NCI-H1694 treated with DMSO at 0.1 percent for 48 hours (cell line): Measurements from ENCODE around the gene MAP3K20.
A peak's percentile ranks its signal among the peaks of the same experiment; 100 is the strongest.
"Not testable (repeated sequence)": the region's sequence is repeated elsewhere in the genome, so short reads cannot be mapped to it uniquely, and the experiment has no call there.

Source experiments
- DNase-seq: peaks from one replicate; lab custom pipeline; 2025; lab: John Stamatoyannopoulos, UW

MAP3K20 gene

DNA sequence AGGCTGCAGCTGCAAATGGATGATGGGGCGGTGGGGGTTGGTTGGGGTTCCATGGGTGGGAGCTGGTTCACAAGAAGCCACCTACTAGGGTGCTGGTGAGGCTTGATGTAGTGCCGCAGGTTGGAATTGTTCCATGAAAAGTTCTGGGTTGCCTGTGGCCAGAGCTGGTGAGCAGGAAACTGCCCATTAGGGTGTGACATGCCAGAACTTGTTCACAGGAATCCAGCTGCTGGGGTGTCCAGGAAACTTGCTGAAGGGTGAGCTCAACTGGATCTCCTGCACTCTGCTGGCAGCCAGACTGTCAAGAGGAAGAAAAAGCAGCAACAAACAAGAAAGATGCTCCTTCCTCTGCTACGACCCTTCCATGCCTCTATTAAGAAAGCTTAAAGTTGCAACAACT lies 48.8 kb downstream of the MAP3K20 start:
- DNase-seq, result no peak

DNA sequence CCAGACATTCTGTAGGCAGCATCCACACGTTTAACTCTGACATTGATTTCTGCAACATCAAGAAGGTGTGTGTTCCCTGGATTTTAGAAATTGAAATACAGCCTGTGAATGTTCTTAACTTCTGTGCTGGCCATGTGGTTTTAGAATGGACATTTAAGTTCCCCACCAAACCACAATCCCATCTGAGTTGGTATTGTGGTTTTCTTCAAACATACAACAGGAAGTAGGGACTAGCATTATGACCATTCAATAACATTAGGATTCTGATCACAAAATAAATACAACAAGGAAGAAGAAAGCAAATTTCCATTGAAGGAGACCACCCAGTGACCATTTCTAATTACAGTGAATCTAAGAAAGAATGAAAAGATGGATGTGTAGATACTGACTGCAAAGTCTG lies 51.2 kb downstream of the MAP3K20 start:
- DNase-seq, result no peak

DNA sequence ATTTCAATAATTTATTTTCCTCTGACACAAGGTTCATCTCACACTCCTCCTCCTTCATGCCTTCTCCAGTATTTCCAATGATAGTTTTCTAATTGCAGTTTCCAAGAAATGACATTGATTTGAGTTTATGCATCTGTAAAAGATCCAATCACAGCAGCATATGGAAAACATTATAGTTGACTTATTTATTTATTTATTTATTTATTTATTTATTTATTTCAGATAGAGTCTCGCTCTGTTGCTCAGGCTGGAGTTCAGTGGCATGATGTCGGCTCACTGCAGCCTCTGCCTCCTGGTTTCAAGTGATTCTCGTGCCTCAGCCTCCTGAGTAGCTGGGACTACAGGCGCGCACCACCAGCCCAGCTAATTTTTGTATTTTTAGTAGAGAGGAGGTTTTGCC lies 52.5 kb downstream of the MAP3K20 start:
- DNase-seq, result not testable (repeated sequence)

DNA sequence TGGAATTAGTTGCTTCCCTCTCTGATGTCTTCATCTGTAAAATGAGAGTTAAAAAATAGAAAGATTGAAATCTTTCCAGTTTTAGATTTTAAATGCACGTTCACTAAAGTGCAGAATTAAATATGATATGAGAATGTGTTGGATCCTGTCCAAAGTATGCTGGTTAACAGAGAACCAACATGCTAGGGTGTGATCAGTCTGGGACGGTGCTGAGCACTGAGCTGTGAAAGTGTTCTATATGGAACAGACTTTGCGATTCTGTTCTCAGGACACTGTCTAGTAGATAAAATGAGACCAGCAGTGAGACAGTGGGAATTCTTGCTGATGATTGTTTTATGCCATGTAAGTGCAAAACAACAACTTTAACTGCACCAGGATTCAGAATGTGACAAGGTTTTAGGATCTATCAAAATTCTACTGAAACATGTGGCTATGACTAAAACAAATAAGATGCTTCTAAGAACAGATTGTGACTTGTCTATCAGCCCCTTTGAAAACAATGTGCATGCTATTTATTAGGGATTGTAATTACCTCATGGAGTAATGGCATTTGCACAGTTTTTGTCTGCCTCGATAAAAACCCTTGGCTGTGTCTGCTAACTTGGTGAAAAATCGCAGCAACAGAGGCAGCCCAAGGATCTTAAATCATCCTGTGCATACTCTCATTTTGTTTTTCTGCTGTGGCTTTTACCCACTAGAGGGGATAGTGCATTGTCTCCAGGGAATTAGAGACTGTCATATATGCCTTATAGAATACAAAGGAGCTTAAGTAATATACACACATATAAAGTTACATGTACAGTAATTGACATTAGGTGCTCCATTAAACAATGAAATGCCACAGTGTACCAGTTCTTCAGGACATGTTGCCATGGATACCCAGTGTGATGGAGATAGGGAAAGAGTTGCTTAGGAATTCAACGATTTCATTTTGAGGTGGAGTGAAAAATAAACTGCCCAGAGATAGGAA lies 55.1 kb downstream of the MAP3K20 start:
- DNase-seq, result peak; percentile 37

DNA sequence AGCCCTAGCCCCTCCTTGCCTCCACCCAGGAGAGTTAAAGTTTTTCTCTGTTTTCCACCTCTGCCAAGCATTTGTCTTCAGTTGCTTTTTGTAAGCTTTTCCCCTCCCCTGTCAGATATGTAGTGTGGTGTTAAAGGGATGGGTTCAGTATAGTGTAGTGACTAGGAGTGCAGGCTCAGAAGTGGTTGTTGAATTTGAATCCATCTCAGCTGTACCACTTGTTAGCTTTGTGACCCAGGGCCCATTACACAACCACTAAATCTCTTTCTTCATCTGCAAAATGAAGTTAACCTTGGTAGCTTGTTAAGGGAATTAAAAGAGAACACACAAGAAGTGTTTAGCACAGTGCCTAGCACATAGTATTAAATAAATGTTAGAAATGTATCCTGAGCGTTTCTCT lies 56.9 kb downstream of the MAP3K20 start:
- DNase-seq, result no peak

DNA sequence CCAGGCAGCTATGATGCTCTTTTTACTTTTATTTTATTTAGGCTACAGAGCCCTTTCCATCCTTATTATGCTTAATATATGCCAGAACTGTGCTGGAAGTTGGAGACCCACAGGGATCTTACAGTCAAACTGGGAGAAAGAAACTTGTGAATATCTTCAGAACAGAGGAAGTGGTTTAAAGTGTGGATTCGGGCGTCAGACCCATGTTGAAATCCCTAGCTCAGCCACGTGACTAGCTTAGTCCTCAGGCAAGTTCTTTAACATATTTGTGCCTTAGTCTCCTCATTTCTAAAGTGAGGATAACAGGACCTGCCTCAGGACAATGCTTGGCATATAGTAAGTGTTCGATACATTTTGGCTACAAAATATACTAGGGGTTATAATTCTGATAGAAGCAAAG lies 59.1 kb downstream of the MAP3K20 start:
- DNase-seq, result no peak

DNA sequence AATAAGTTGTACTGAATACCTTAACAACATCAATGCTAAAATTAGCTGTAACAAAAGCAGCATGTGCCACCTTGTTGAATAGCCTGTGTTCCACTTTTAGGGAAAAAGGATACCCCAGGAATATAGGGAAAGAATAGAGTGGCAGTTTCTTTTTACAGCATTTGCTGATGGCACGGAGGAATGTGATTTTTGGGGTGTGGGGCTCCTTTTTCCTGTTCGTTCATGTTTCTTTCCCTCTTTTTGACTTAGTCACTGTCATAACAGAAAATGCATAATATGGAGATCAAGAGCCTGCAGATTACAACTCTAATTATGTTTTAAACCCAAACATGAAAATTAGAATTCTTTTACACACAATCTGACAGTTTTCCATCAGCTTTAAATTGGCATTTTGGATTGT lies 60.4 kb downstream of the MAP3K20 start:
- DNase-seq, result no peak

DNA sequence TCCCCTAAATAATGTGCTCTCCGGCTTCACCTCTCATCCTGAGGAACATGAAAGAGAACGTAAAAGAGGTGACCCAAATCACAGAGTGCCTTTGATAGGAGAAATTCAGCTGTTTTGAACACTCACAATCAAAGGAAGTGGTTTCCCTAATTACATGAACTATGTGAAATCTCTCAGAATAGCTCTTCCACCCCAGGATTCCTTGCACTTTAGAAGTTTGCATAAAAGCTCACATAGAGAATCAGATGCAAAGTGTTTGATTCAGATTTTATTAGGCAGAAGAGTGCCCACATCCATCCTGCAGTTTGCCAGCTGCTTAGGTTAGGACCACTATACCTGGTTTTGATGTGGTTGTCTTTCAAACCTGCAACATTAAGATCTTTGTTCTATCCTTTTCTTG lies 61.0 kb downstream of the MAP3K20 start:
- no peak for DNase-seq

DNA sequence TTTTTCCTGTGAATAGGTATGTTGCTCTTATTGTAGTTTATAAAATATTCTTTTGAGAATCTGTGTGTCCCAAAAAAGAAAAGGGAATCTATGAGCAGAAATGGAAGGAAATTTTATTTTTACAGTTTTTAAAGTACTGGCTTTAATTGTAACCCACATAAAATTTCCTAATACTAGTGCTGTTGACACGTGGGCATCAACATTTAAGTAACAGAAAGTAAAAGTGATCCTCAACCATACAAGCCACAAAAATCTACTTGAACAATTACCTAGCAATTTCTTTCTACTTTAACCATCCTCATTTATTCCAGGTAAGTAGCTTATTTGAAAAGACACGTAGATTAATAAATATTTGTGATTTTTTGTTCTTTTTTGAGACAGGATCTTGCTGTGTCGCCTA lies 62.0 kb downstream of the MAP3K20 start:
- no peak for DNase-seq

DNA sequence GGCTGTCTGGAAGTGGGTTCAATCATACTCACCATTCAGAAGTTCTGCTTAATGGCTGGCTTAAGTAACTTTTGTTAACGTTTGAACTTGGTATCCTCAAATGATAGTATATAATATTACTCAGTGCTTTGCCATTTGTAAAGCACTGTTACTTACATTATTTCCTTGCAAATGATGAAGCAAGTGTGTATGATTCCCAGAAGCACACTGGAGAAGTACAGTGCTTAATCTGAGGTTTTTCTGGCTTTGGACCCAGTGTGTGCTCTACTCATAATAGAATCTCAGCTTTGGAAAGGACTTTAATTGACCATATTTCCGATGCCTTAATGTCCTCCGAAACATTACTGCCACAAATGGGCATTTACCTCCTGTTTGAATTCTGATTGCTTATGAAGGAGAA lies 63.3 kb downstream of the MAP3K20 start:
- DNase-seq, result no peak

DNA sequence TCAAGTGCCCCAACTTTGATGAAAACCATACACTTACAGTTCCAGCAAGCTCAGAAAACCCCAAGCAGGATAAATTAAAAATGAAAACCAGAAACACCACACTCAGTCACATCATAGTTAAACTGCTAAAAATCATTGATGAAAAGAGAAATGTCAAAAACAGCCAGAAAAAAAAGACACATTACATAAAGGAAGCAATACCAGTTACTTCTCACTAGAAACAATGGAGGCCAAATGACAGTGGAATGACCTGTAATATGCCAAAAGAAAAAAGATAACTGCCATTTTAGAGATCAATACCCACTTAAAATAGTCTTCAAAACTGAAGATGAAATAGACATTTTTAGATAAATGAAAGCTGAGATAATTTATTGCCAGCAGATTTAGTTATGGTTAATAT lies 66.0 kb downstream of the MAP3K20 start:
- no peak for DNase-seq

DNA sequence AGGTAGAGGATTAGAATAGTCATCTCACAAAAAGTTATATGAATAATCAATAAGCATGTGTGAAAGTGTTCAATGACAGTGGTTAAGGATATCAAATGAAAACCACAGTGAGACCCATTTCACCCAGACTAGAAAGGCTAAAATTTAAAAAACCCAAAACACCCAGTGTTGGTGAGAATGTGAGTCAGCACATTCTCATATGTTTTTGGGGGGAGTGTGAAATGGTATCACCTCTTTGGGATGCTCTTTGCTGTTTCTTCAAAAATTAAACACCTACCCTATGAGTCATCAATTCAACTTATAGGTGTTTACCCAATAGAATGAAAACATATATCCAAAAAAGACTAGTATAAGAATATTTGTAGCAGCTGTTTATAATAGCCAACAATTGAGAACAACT lies 69.8 kb downstream of the MAP3K20 start:
- DNase-seq, result no peak

DNA sequence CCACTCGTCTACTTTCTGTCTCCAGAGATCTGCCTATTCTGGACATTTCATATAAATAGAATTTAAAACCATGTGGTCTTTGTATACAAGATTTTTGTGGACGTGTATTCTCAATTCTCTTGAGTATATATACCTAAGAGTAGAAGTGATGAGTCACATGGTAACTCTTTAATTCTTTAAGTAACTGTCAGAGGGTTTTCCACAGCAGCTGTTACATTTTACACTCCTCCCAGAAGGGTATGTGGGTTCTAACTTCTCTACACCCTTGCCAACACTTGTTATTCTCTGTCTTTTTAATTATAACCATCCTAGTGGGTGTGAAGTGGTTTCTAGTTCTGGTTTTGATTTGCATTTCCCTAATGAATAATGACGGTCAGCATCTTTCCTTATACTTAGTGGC lies 70.9 kb downstream of the MAP3K20 start:
- no peak for DNase-seq

DNA sequence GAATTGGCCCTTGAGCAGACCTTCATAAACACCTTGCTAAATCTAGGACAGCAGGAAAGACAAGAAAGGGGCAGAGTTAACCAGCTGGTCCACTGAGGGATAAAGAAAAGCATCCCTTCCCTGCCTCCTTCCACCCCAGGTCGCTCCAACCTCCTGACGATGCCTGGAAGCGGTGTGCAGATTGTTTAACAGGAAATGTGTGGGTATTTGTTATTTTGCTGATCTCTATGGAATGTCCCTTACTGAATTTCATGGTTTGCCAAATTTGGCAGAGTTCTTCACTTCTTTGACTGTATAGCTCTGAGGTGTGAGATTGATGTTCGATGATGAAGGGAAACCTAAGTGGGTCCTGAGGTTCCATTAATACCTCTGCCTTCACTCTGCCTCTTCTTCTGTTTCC lies 72.9 kb downstream of the MAP3K20 start:
- no peak for DNase-seq

DNA sequence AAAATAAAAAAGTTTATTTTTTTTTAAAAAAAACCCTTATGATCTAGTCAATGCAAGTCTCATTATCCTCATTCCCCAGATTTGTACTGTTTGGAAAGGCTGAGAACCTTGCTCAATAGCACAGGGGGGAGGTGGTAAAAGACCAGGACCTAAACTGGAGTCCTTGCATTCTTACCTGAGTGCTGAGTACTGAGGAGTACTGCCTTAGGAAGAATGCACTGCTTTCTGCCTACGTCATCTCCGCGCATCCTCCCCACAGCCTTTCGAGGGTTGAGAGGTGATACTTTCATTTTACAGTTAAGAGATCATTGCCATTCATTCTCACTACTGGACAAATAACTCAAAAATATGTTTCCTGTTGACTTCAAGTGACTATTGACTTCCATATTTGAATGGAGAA lies 73.8 kb downstream of the MAP3K20 start:
- DNase-seq, result no peak

DNA sequence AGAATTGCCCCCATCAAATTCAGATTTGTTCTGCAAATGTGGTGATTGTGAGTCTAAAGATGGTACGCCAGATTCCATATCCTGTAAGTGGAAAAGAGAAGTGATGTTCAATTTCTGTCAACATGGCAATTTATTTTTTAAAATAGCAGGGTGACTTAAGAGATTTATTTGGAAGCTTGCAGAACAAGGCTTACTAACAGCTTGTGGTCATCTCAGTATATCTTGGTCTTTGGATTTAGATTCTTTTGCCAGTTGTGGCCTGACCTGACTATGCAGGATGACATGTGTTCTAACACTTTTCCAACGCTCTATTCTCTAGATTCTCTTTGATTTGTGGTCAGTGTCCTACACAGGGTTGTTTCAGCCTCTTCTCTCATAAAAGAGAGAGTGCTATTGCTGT lies 74.4 kb downstream of the MAP3K20 start:
- DNase-seq, result no peak

DNA sequence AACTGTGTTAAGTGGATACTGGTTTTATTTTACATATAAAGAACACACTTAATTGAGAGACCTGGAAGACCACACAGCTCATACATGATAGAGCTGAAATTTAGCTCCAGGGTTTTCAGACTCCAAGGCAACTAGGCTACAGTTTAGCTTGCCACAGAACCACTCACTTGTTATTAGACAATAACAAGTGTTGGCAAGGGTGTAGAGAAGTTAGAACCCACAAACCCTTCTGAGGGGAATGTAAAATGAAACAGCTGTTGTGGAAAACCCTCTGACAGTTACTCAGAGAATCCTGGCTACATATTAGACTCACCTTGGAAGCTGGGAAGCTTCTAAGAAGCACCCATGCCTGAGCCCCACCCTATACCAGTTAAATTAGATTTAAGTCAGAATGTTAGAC lies 75.3 kb downstream of the MAP3K20 start:
- no peak for DNase-seq

DNA sequence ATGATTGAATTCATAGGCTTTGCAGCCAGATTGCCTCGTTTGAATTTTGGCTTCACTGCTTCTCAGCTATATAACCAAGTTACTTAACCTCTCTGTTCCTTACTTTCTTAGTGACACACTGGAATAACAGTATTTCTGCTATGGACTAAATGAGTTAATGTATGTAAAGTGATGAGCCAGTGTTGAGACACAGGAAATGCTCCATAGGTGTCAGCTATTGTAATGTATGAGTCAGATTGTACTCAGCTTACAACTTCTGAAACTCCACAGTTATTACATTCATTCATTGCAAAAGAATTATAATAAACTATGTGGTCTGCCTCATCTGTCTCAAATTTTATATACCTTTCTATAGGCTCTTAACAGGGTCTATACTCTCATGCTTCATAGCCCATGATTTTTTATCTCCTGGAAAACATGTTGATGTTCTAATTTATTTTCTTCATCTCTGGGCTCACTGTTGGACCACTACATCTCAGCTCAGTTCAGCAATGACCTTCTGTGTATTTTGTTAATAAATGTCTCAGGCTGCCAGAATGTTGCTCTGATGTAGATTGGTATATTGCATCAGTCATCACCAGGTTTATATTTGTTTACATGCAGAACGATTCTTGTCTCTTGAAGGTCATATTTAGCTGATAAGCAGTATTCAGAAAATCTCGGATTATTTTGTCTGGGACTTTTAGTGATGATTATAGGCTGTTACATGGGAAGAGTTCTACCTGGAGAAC lies 76.2 kb downstream of the MAP3K20 start:
- no peak for DNase-seq

DNA sequence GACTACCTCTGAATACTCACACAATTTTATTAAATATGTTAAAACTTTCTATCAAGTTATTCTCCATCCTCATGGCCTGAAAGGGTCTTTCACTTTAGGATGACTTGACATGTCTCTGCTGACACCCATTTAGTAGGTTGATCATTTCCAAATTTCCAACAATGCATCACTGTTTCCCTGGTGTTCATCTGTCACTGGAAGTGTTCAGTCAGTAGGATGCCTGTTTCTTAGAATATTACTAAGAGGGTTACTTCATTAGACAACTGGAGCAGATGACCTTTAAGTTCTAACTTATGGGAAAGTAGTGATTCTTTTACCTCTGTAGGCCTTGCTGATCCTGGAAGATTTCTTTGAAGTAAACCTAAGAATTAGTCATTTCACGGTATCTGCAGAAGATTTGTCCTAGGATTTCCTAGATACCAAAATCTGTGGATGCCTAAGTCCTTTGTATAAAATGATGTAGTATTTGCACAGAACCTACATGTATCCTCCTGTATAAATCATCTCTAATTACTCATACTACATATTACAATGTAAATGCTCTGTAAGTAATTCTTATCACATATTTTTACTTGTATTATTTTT lies 77.7 kb downstream of the MAP3K20 start:
- DNase-seq, result no peak

DNA sequence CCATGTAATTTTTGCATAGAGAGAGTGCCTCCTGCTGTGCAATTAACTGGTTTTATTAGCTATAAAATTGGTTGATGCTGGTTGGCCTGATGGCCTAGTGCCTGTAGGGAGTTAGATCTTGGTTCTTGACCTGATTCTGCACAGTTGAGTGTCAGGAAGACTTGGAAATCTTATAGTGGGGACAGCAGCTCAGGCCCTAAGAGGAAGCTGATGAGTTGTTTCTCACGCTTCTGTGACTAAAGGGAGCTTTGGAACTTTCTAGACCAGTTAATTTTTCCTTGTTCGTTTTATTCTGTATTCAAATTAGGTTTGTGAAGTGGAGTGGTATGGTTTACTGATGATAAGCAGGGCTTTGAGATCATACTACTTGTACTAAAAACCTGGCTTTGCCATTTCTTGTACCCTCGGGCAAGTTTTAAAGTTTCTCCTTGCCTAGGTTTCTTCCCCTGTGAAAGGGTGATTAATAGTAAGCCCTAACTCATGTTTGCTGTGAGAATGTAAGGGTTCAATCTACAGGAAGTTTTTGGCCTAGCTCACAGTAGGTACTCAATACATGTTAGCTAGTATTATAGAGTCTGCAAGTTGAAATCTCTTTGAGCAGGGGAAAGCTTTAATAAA lies 82.1 kb downstream of the MAP3K20 start:
- DNase-seq, result no peak

DNA sequence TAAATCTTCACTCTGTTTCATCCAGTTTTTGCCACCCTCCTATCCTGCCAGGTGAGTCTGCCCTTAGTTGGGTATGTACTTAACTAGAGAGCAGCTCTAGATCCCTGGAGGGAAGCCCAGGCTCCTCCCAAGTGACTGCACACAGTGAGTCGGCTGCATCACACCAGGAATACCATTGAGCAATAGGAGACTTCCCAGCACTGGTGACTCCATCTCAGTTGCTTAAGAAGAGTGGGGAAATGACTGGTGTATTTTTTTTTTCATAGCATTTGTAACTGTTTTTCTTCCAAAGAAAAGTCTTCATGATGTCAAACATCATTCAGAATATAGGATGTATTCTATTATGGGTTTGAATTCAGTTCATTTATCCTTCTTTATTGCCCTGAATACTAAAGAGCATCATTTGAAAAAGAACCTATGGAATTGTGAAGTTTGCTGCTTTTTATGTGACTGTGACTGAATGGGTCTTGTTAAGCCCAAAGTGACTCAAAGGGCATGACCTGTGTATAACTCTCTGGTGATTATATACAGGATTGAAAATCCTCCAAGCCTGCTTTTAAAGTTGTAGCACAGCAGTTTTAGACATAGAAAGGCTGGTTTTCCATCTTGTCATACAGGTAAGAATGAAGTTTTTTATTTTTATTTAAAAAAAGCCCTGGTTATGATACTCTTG lies 84.3 kb downstream of the MAP3K20 start:
- DNase-seq, result no peak

DNA sequence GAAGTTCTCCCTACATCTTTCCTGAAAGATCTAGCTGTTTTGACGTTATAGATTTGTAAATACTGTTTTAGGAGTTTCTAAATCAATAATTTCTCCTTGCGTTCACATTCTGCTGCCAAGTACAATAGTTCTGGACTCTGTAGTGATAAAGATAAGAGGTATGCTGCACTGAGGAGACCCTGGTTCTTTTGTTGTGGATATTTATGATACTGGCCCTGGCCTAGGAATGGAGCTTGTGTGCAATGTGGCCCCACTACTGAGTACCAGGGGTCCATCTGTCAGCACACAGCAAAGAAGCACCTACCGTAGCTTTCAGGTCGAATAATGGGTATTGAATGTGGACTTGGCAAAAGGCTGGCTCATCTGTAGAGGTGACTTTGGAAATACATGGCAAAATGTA lies 85.0 kb downstream of the MAP3K20 start:
- no peak for DNase-seq
